AG20443 (cell line): Measurements from ENCODE around the gene CKLF.
"Not testable (repeated sequence)": the region's sequence is repeated elsewhere in the genome, so short reads cannot be mapped to it uniquely, and the experiment has no call there.

Experiments used
- DNase-seq: peaks from one replicate; pipeline ENCODE4 v3.0.0; 2012; ENCODE audit warnings: low spot score, mixed read lengths

Gene CKLF

GRCh38 chr16:66569131-66569530, 16.8 kb downstream of the CKLF start:
- DNase-seq, result no peak

- peak; percentile 39 for DNase-seq
These were observed 17.5 kb downstream of the CKLF start for GRCh38 chr16:66569827-66570405.

- no peak for DNase-seq
These were observed 20.0 kb downstream of the CKLF start for GRCh38 chr16:66572356-66572755.

GRCh38 chr16:66574081-66574480, 21.7 kb downstream of the CKLF start:
- no peak for DNase-seq

GRCh38 chr16:66574531-66574930, 22.2 kb downstream of the CKLF start:
- DNase-seq, result no peak

- DNase-seq, result no peak
These were observed 22.7 kb downstream of the CKLF start for GRCh38 chr16:66575060-66575459.

GRCh38 chr16:66576296-66576695, 23.9 kb downstream of the CKLF start:
- DNase-seq, result peak; percentile 50

- peak; percentile 28 for DNase-seq
These were observed 26.5 kb downstream of the CKLF start, which contains the start of gene CMTM2 for GRCh38 chr16:66578651-66579531. Gene CMTM2 (plus strand): TSS chr16:66579463. CDS start chr16:66579608, 145 bp downstream.

- DNase-seq, result peak; percentile 77
These were observed 28.3 kb downstream of the CKLF start for GRCh38 chr16:66580605-66581209.

- DNase-seq, result no peak
These were observed 29.0 kb downstream of the CKLF start for GRCh38 chr16:66581246-66581952.

GRCh38 chr16:66585481-66586239, 33.3 kb downstream of the CKLF start:
- no peak for DNase-seq

- DNase-seq, result no peak
These were observed 35.7 kb downstream of the CKLF start for GRCh38 chr16:66587881-66588600.

- peak; percentile 46 for DNase-seq
These were observed 36.8 kb downstream of the CKLF start for GRCh38 chr16:66588981-66589713.

- DNase-seq, result no peak
These were observed 37.9 kb downstream of the CKLF start for GRCh38 chr16:66590322-66590721.

GRCh38 chr16:66591018-66591417, 38.6 kb downstream of the CKLF start:
- DNase-seq, result no peak

- no peak for DNase-seq
These were observed 39.9 kb downstream of the CKLF start for GRCh38 chr16:66592241-66592640.

GRCh38 chr16:66592814-66593213, 40.4 kb downstream of the CKLF start:
- no peak for DNase-seq

- DNase-seq, result no peak
These were observed 42.4 kb downstream of the CKLF start for GRCh38 chr16:66594739-66595138.

GRCh38 chr16:66596559-66596958, 44.2 kb downstream of the CKLF start:
- not testable (repeated sequence) for DNase-seq
